ENCODE results near the gene PDK2. TPM values are rescaled to one million over a fixed set of nuclear protein-coding genes. Genes with fewer than 3 reads are reported as not detected.

Gene PDK2
- total RNA-seq, 1 donor from 2014 or later = 12.3 TPM

DNA sequence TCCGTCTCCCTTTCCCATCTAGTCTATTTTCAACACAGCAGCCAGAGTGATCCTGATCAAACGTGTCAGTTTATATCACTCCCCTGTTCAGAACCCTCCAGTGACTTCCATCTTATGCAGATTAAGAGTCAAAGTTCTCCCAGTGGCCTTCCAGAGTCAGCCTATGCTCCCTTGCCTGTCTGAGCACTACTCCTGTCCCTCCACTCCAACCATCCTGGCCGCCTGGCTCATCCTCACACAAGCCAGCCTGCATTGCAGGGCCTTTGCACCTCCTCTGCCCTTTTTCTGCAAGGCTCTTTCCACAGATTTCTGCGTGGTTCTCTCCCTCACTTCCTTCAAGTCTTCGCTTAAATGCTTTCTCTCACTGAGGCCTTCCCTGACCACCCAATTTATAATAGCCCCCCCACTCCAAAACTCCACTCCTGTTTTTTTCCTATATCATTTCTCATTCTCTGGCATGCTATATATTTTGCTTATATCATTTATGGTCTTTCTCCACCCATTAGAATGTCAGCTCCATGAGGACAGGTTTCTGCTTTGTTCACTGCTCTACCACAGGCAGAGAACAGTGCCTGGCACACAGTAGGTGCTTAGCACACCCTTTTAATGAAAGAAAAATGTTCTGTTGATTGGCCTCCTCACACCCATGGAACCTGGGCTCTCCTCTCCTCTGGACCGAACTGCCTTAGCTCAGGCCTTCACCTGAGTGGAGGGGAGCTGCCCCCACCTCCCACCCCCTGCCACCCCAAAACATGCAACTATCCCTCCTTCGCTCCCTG is 25.5 kb downstream of the PDK2 start:
- DNase-seq = no peak

DNA sequence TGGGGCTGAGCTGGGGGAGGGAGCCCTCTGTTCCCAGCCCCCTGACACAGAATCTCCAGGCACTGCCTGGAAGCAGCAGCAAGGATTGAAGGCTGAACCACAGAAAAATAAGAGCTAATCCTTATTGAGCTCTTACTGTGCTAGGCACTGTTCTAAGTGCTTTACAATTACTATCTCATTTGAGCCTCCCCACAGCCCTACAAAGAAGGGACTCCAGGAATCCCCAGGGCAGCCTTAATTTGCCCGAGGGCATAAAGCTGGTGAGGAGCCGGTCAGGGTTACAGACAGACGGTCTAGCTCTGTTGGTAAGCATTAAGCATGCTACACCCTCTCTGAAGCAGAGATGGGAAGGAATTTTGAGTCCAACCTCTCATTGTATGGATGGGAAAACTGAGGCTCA is 27.8 kb downstream of the PDK2 start:
- no peak for DNase-seq

DNA sequence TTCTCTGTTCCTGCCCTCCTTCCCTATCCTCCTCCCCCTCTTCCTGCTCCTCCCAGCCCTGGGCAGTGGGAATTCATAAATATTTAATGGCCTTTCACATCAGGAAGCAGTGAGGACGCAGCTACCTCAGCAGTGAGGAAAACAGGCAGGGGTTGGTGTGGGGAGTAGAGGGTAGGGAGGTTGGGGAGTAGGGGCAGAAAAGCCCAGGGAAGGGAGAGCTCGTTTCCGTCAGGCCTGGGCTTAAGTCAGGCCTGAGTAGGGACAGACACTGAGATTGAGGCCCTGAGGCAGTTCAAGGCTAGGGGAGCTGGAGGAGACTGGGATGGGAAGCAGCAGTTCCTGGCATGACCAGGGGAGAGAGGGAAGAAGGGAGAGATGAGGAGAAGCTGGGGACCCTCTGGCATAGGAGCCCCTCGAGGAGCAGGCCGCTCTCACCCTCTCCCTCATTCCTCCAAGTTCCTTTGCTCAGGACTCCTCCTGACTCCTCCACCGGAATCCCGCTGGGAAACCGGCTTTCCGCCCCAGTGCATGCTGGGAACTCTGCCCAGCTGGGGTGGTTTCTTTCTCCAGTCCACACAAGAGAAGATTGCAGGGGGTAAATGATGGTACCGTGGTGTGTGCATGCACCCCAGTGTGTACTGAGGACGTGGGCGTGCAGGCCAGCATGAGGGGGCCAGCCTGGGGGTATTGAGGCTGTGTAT is 28.6 kb downstream of the PDK2 start:
- no peak for DNase-seq

DNA sequence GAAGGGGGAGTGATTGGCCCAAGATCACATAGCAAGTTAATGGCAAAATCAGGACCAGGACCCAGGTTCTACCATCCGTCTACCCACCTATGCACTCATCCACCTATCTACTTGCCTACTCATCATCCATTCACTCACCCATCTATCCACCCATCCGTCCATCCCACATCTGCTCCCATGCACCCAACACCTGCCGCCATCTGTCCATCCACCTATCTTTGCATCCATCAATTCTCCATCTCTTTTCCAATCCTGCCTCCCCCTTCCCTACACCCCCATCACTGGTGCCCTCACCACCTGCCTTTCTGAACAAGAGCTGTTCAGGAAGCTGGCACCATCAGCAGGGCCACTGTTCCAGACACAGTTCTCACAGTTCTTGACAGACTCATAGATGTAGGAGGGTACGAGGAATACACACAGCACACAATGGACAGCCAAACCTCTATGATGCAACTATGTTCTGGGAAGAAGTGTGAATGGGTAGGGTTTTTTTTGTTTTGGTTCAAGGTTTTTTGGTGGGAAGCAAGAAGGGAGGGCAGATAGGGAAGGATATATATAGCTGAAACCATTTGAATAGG is 30.4 kb downstream of the PDK2 start:
- no peak for DNase-seq

DNA sequence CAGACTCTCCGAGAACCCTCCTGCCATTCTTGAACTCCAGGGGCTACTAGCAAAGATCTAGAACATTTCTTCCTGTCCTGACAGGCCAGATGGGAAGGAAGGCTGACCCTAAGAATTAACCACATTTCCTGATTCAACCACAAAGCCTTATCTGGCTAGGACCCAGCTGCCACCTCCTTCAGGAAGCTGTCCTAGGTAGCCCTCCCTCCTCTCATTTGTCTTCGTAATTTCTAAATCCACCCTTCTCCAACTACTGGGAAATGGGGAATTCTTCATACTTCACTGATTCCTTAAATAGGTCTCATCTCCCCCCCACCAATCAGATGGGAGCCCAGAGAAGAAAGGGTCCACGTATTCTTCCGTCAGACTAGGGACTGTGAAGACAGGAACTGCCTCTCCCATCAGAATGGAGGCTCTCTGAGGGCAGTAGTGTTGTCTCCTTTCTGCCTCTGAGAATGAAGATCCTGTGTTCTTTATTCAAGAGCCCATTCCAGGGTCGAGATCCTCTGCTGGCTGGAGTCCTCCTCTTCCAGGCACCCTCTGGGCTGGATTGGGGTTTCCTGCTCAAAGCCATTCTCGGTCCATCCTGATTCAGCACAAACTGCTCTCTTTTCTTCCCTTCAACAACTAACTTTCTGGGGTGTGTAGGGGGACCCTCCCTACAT is 32.7 kb downstream of the PDK2 start:
- peak; percentile 63 for DNase-seq

- peak; percentile 36 for DNase-seq
Observed at GRCh38 chr17:50128441-50129352, 33.5 kb downstream of the PDK2 start.

GRCh38 chr17:50129353-50129727 is 34.2 kb downstream of the PDK2 start:
- DNase-seq = no peak

DNA sequence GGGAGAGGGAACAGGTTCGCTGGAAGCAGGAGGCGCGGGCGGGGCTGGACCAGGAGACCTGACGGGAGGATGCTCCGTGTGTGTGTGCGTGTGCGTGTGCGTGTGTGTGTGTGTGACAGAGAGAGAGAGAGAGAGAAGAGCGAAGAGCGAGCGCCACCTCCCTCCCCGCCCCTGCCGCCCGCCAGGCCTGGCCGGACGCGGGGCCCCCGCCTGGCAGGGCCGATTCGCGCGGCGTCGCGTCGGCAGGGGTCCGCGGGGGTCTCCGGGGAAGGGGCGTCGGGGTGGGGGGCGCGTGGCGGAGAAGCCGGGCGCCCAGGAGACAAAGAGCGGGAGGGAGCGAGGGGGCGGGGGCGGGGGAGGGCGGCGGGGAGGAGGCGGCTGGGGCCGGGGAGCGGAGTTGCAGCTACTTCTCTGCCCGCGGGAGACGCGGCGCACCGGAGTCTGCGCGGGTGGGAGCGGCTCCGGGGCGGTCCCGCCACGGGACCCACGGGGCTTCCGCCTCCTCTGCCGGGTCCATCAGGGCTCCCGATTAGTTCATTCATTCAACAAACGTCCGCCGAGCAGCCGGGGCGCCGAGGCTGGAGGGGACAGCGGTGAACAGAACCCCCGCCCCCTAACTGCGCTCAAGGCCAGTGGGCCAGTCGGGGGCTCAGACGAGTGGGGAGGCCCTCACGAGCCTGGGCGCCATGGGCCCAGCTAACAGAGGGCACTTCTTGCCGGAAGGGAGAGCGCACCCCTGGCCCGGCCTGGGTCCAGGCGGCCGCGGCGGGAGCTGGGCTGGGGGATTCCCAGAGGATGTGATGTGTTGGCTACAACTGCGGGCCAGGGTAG is 34.8 kb downstream of the PDK2 start, which contains the start of gene SAMD14:
Gene SAMD14, minus strand, starts transcription at position 433 of the 831 bp plus-strand sequence. CDS start 5,201 bp downstream, outside the sequence.
- DNase-seq = peak; percentile 49

DNA sequence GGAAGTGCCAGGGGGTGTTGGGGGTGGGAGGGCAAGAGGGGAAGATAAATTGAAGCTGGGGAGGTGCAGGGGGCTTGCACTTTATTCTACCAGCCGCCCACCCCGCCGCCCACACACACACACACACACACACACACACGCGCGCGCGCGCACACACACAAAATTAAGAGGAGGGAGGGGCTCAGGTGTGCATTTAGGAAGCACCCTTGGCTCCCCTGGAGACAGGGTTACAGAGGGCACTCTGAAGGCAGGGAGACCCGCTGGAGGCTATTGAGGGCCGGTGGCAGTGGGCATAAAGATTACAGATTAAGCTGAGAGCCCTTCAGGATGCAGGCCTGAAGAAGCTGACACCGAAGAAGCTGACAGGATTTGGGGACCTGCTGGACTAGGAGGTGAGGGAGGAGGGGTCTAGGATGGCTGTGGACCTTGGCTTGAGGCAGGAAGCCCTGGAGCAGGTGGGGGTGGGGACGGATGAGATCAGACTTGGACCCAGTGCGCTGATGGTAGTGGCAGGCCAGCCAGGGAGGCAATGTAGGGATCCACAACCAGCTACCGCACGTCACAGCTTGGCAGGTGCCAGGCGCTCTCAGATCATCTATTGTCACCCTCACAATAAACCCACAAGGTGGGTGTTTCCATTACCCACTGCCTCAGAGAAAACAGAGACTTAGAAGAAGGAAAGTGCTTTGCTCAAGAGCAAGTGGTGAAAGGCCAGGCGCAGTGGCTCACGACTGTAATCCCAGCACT is 35.6 kb downstream of the PDK2 start:
- DNase-seq = no peak

- DNase-seq = no peak
Observed at GRCh38 chr17:50132104-50132794, 37.1 kb downstream of the PDK2 start.

DNA sequence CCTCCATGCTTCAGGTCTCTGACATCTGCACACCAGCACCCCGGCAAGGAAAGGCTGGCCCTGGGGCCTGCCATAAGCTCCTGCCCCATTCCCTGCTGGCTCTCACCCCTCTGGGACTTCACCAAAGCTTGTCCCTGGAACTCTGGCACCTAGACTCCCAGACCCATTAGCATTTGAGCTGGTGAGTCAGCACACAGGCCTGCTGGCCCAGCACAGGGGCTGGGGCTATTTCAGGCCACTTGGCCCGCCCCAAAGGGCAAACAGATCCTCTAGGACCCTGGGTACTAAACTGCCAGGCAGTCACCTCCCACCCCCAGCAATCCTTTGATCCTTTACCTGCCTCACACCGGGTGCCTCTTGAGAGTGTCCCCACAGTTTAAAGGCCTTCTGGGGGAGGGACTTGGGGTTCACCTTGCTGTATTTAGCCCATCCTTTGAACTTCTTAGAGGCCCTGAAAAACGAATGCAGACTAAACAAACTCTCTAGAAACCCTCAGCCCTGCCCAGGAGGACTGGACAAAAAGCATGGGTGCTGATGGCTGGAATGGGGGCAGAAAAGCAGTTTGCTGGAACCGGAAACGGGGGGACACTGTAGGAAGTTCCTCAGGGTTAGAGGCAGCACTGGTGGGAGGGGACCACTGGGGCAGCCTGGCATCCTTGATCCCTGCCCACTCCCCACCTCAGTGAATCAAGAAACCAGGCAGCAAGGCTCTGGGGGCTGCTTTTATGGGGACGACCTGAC is 38.0 kb downstream of the PDK2 start:
- DNase-seq = no peak

DNA sequence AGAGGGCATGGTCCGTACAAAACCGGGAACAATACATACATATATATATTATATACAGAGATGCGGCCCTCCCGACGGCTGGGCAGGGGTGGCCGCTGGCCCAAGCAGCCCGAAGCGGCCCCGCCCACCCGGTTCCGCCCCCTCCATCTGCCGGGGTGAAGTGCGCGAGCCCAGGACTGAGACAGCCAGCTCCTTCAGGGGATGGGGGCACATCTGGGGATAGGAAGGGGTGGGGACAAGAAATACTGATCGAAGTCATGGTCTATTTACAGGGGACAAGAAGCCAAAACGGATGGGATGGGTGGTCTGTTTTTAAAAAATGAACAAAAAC is 38.6 kb downstream of the PDK2 start:
- DNase-seq = no peak

DNA sequence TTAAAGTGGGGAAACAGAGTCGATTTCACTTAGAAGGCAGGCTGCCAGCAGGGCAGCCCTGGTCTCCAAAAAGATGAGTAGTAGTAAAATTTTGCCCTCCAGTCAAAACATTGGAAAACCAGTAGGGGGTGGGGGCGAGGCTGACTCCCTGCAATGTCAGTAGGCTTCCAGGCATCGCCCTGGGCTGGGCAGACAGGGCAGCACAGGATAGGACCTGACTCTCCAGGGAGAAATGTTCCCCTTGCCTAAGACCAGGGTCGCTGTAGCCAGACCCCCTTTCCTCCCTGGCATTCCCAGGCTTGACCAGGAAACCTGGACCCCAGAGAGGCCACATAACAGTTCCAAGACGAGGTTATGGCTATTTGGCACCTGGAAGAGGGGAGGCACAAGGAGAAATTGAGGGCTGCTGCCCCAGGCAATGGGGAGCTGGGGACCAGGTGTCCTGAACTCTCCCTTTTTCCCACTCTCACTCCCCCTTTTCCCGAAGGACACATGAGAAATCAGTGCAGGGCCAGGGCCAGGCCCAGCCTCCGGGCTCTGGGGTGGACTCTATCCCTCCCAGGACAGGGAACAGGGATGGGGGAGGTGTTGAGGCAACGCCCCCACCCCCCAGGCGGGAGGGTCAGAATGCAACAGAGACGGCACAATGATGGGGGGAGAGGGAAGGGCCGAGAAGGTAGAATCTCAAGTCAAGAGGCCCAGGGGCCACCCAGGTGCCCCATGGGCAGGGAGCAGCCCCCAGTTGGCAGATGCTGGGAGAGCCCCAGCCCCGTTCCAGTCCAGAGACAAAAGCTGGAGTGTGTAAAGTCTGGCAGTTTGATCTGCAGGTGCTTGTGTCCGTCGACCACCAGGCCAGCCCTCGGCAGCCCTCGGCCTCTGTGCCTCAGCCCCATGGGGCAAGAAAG is 39.3 kb downstream of the PDK2 start:
- no peak for DNase-seq

DNA sequence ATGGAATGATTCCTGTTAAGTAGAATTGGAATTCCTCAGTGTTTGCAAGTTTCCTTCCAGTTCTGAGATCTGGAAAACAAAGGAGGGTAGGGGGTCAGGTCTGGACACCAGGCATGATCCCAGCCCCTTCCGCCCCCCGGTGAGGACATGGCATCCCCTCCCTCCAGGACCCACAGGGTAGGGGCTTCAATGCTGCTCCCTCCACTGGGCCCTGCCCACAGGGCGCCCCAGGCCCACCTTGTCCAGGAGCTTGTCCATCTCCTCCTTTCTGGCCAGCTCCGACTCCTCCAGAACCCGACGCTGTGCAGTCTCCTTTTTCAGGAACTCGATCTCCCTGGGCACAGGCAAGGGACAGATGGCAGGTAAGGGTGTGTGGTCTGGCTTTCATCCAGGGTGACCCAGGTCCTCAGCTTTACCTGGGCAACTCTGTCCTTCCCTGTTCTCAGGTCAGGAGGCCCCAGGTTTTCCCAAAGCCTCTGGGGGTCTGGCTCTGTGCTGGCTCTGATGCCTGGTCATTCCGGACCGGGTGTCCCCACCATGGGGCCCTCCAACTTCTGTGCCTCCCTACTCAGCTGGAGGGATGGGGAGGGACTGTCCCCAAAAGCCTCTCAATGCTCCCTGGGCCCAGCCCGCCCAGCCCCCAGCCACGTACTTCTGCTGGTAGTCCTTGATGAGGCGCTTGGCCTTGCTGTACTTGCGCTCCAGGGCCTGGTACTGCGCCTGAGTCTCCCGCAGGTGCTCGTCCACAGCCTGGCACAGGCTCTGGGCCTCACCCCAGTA is 40.4 kb downstream of the PDK2 start:
- DNase-seq = no peak

GRCh38 chr17:50136096-50136687 is 41.0 kb downstream of the PDK2 start:
- DNase-seq = no peak

DNA sequence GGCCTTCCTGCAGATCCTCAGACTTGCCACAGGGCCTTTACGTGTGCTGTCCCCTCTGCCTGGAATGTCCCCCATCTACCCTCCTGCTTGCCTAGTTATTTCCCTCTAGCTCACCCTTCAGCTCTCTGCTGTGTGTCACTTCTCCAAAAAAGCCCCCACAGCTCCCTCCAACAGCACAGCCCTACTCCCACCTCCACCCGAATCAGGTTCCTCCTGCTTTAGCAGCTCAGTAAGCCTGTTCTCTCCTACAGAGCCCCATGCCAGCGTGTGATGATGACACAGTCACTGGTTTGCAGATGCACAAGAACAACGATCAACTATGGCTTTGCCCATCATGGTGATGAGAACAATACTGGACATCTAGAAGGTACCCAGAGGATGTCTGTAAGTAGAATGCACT is 41.9 kb downstream of the PDK2 start:
- DNase-seq = no peak
